UCSD-AML1 (cell line): ENCODE results near the gene RNF187.

ENCODE experiments used
- DNase-seq: peaks from one replicate; lab custom pipeline; 2025; ENCODE audit not compliant: unreplicated experiment; lab: John Stamatoyannopoulos, UW

RNF187 gene

DNA sequence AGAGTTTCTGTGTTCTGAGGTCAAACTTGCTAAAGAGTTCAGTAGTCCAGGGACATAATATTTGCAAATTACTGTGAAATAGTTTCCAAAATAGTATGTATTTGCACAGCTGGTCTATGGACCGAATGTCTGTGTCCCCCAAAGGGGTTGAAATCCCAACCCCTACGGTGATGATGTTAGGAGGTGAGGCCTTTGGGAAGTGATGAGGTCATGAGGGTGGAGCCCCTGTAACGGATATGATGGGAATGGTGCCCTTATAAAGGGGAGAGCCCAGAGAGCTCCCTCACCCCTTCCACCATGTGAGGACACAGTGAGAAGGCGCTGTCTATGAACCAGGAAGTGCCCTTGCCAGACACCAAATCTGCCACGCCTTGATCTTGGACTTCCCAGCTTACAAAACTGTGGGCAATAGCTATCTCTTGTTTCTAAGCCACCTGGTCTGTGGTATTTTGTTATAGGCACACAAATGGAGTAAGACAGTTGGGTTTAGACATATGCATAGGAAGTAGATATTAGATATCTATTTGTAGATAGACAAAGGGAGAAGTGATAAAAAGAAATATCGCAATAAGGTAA lies 21.7 kb downstream of the RNF187 start:
- no peak for DNase-seq

- DNase-seq: no peak
Measured at GRCh38 chr1:228510101-228510802, 23.1 kb downstream of the RNF187 start.

GRCh38 chr1:228510803-228511413 lies 23.7 kb downstream of the RNF187 start:
- no peak for DNase-seq

GRCh38 chr1:228511546-228512445 lies 24.6 kb downstream of the RNF187 start:
- DNase-seq: no peak

DNA sequence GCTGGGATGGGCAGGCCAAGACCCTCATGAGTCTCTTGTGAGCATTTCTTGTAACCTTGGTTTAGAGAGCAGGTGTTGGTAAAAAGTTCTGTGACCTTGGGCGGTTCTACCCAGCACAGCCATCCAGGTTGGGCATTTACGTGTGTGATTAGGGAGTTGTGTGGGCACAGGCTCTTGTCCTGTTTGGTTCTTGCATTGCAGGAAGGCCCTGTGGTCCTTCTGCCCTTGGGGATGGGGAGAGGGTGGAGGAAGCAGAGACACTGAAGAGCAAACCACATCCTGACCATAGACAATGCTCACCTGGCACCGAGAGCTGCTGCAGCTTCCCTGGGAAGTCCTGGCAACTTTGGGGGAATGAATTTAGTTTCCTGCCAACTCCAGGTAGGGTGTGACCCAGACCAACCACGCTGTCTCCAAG lies 25.6 kb downstream of the RNF187 start:
- no peak for DNase-seq

DNA sequence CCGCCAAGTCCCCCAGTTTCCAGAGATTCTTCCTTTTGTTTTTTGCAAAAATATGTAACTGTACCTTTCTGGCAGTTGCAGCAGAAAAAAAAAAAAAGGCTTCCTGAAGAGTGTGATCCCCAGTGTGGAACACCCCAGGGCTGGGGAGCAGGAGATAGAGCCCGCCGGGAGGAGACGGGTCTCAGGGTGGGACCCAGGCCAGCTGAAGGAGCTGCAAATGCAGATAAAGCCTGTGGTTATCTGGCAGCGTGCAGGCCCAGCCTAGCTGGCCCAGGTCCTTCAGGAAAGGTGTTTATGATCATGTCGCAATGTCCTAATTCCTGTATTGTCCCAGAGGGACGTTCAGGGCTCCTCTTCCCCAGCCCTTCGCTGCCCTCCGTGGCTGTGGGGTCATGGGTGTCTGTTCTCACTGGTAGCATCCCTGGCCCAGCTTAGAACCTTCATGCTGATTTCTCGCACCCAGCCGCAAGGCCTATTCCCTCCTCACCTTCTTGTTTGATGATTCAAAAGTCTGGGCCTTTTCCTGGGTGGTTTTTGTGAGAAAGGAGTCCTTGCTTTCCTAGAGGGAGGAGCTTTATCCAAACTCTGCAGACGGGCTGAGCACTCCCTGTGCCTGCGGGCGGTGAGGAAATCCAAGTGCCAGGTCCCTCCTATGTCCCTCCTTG lies 26.2 kb downstream of the RNF187 start:
- DNase-seq: no peak

GRCh38 chr1:228514421-228514820 lies 27.2 kb downstream of the RNF187 start:
- DNase-seq: no peak

DNA sequence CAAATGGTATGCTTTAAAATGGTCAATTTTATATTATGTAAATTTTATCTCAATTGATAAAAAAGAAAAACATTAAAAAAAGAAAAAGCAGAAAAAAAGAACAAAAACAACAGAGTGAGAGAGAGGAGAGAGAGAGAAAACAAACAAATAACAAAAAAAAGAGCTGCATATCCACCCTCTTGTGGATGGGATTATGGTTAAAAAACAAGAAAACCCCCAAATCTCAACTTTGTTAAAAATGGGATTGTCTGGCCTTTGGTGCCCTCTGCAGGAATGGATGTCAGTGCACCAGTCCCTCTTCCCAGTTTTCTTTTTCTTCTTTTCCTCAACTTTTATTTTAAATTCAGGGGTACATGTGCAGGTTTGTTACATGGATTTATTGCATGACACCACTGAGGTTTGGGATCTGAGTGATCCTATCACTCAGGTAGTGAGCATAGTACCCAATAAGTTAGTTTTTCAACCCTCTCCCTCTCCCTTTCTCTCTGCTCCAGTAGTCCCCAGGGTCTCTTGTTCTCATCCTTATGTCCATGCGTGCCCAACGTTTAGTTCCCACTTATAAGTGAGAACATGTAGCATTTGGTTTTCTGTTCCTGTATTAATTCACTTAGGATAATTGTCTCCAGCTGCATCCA lies 28.1 kb downstream of the RNF187 start:
- DNase-seq: no peak

DNA sequence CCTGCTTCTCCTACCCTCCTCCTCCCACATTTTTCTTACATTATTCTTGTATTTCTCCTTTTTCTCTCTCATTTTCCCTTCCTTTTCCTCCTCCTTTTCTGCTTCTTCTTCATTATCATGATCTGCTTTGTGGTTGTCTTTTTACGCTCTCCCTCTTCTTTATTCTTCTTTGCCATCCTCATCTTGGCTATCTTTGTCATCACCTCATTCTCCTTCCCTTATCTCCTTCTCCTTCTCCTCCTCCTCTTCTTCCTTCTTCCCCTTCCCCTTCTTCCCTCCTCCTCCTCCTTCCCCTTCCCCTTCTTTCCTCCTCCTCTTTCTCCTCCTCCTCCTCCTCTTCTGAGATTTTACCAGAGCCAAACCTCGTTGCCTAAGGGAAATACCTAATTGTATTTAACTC lies 30.5 kb downstream of the RNF187 start:
- DNase-seq: no peak

- DNase-seq: no peak
Measured at GRCh38 chr1:228527596-228527995, 40.4 kb downstream of the RNF187 start.

GRCh38 chr1:228528612-228529011 lies 41.4 kb downstream of the RNF187 start:
- DNase-seq: no peak

GRCh38 chr1:228530086-228530758 lies 43.0 kb downstream of the RNF187 start:
- no peak for DNase-seq

DNA sequence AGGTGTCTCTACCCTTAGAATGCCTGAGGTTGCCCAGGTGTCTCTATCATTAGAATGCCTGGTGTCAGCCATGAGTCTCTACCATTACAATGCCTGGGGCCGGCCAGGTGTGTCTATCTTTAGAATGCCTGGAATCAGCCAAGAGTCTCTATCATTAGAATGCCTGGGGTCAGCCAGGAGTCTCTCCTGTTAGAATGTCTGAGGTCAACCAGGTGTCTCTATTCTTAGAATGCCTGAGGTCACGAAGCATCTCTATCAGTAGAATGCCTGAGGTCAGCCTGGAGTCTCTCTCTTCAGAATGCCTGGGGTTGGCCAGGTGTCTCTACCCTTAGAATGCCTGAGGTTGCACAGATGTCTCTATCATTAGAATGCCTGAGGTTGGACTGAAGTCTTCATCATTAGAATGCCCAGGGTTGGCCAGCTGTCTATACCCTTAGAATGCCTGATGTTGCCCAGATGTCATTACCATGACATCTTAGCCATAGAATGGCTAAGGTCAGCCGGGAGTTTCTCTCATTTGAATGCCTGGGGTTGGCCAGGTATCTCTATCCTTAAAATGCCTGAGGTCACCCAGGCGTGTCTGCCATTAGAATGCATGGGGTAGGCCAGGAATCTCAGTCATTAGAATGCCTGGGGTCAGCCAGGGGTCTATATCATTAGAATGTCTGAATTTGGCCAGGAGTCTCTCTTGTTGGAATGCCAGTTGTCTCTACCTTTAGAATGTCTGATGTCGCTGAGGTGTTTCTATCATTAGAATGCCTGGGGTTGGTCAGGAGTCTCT lies 44.0 kb downstream of the RNF187 start:
- DNase-seq: no peak

DNA sequence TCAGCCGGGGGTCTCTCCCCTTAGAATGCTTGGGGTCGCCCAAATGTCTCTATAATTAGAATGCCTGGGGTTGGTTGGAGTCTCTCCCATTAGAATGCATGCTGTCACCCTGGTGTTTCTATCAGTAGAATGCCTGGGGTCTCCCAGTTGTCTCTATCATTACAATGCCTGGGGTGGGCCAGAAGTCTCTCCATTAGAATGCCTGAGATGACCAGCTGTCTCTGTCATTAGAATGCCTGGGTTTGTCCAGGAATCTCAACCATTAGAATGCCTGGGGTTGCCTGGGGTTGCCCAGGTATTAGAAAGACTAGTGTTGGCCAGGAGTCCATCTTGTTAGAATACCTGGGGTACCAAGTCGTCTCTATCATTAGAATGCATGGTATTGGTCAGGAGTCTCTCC lies 51.6 kb downstream of the RNF187 start:
- no peak for DNase-seq

- DNase-seq: no peak
Measured at GRCh38 chr1:228540161-228540917, 53.2 kb downstream of the RNF187 start.

- DNase-seq: no peak
Measured at GRCh38 chr1:228541725-228542124, 54.5 kb downstream of the RNF187 start.

DNA sequence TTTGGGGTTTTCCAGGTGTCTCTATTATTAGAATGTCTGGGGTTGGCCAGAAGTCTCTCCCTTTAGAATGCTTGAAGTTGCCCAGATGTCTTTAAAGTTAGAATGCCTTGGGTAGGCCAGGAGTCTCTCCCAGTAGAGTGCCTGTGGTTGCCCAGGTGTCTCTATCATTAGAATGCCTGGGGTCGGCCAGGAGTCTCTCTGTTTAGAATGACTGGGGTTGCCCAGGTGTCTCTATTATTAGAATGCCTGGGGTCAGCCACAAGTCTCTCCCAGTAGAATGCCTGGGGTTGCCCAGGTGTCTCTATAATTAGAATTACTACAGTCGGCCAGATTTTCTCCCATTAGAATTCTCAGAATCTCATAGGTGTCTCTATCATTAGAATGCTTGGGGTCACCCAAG lies 55.2 kb downstream of the RNF187 start:
- no peak for DNase-seq

DNA sequence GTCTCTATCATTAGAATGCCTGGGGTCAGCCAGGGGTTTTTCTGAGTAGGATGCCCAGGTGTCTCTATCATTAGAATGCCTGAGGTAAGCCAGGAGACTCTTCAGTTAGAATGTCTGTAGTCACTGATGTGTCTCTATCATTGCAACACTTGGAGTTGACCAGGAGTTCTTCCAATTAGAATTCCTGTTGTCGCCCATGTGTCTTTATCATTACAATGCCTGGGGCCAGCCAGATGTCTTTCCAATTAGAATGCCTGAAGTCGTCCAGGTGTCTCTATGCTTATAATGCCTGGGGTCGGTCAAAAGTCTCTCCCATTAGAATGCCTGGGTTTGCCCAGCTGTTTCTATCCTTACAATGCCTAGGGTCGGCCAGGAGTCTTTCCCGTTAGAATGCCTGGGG lies 55.8 kb downstream of the RNF187 start:
- DNase-seq: no peak

DNA sequence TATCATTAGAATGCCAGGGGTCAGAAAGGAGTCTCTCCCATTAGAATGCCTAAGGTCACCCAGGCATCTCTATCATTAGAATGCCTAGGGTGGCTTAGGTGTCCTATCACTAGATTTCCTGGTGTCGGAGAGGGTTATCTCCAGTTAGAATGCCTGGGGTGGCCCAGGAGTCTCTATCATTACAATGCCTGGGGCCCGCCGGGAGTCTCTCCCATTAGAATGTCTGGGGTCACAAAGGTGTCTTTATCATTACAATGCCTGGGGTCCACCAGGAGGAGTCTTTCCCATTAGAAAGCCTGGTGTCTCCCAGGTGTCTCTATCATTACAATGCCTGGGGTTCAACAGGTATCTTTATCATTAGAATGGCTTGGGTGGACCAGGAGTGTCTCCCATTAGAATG lies 56.2 kb downstream of the RNF187 start:
- DNase-seq: no peak
